Endothelial cell (in vitro differentiated cells): ENCODE measurements around the gene ITPK1. TPM values are rescaled to one million over a fixed set of nuclear protein-coding genes. Genes with fewer than 3 reads are reported as not detected.

ENCODE experiments used
- DNase-seq: peaks from one replicate; pipeline ENCODE4 v3.0.0; 2021; ENCODE audit warnings: low spot score
- H3K27ac Mint-ChIP-seq: one replicate; pipeline ENCODE4 v1.8.0; 2021; ENCODE audit warnings: mixed read lengths, inconsistent platforms; ENCODE audit not compliant: unreplicated experiment
- H3K27me3 Mint-ChIP-seq: one replicate; pipeline ENCODE4 v1.8.0; 2021; ENCODE audit warnings: mild to moderate bottlenecking, moderate library complexity, mixed read lengths, inconsistent platforms; ENCODE audit not compliant: unreplicated experiment
- H3K36me3 Mint-ChIP-seq: one replicate; pipeline ENCODE4 v1.8.0; 2021; ENCODE audit warnings: mild to moderate bottlenecking, low read depth, mixed read lengths, inconsistent platforms; ENCODE audit not compliant: unreplicated experiment
- H3K4me1 Mint-ChIP-seq: one replicate; pipeline ENCODE4 v1.8.0; 2021; ENCODE audit warnings: mild to moderate bottlenecking, mixed read lengths, inconsistent platforms; ENCODE audit not compliant: unreplicated experiment
- H3K4me3 Mint-ChIP-seq: one replicate; pipeline ENCODE4 v1.8.0; 2021; ENCODE audit warnings: mild to moderate bottlenecking, mixed read lengths, inconsistent platforms; ENCODE audit not compliant: unreplicated experiment
- H3K9me3 Mint-ChIP-seq: one replicate; pipeline ENCODE4 v1.8.0; 2021; ENCODE audit warnings: mixed read lengths, inconsistent platforms; ENCODE audit not compliant: unreplicated experiment
- total RNA-seq: library from RNA; stranded (reverse); fragmentation: NEBNext Ultra II Directional; extraction: Animal tissue kit (Norgen Biotek cat#: 25700); gene quantifications from one replicate; pipeline ENCODE4 v1.2.1, GENCODE V29; 2021; ENCODE audit not compliant: unreplicated experiment
- TF ChIP-seq, protein P1 (sequence below): fragments of 200-600 bp; sonication (generic); IDR thresholded peaks from one replicate; pipeline ENCODE4 v1.5.0; 2021; ENCODE audit warnings: antibody characterized with exemption; ENCODE audit not compliant: unreplicated experiment

ITPK1 gene
- total RNA-seq, 1 donor from 2014 or later: 39.2 TPM

DNA sequence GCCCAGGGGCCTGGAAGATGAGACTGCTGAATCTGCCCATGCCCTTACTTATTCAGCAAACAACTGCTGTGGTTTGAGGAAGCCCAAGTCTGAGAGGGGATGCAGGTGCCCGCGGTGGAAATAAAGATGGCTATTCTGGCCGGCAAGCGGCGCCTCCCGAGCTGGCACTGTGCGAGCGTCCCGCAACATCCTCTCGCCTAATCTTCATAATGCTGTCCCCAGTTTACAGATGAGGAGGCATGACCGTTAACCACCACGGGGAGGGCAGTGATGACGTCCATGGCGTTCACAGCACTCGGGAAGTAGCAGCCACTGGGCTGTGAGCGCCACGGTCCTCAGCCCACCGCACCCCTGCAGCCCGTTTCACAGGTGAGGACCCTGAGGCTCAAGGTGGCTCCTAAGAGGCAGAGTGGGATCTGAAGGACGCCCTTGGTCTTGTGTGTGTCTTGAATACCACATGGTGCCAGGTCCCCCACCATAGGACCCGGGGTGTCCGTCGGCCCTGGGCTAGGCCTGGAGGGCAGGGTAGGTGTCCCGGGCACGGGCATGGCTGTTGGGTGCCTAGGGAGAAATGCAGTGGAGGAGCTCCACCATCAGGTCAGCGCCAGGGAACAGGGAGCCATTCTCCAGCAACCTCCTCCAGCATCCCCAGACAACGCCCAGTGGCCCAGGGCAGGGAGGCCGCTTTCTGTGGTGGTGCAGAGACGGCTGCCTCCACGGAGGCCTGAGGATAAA is 172.6 kb downstream of the ITPK1 start:
- H3K4me1 Mint-ChIP-seq: peaks cover 2% of the 10 kb centered on the region
- no peaks in the 10 kb centered on the region for H3K9me3 Mint-ChIP-seq
- DNase-seq: no peak
- peaks cover 14% of the 10 kb centered on the region for H3K27me3 Mint-ChIP-seq
- TF ChIP-seq, protein P1, sequence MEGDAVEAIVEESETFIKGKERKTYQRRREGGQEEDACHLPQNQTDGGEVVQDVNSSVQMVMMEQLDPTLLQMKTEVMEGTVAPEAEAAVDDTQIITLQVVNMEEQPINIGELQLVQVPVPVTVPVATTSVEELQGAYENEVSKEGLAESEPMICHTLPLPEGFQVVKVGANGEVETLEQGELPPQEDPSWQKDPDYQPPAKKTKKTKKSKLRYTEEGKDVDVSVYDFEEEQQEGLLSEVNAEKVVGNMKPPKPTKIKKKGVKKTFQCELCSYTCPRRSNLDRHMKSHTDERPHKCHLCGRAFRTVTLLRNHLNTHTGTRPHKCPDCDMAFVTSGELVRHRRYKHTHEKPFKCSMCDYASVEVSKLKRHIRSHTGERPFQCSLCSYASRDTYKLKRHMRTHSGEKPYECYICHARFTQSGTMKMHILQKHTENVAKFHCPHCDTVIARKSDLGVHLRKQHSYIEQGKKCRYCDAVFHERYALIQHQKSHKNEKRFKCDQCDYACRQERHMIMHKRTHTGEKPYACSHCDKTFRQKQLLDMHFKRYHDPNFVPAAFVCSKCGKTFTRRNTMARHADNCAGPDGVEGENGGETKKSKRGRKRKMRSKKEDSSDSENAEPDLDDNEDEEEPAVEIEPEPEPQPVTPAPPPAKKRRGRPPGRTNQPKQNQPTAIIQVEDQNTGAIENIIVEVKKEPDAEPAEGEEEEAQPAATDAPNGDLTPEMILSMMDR: no peak
- peaks cover 11% of the 10 kb centered on the region for H3K36me3 Mint-ChIP-seq
- no peak overlapping the region for H3K4me3 Mint-ChIP-seq
- no peak overlapping the region for H3K27ac Mint-ChIP-seq

DNA sequence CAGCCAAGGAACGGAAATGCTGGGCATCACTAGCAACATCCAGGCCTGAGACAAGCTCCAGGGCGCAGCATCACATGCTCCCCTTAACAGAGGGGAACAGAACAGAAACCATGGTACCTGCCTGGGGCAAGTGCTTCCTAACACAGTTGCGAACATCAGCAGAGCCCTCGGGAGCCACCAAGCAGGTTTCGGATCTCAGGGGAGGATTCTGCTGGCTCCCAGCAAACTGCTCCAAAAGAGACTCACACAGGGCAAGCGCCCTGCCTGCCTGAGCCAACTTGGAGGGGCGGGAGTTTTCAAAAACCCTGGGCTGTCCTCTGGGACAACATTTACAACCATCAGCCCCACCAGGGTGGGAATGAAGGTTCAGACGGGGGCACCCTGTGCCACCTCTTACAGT is 173.1 kb downstream of the ITPK1 start:
- peaks cover 2% of the 10 kb centered on the region for H3K4me1 Mint-ChIP-seq
- DNase-seq: no peak
- TF ChIP-seq, protein P1: no peak
- peaks cover 11% of the 10 kb centered on the region for H3K36me3 Mint-ChIP-seq
- no peak overlapping the region for H3K4me3 Mint-ChIP-seq
- peaks cover 12% of the 10 kb centered on the region for H3K27me3 Mint-ChIP-seq
- H3K27ac Mint-ChIP-seq: no peak overlapping the region
- no peaks in the 10 kb centered on the region for H3K9me3 Mint-ChIP-seq

DNA sequence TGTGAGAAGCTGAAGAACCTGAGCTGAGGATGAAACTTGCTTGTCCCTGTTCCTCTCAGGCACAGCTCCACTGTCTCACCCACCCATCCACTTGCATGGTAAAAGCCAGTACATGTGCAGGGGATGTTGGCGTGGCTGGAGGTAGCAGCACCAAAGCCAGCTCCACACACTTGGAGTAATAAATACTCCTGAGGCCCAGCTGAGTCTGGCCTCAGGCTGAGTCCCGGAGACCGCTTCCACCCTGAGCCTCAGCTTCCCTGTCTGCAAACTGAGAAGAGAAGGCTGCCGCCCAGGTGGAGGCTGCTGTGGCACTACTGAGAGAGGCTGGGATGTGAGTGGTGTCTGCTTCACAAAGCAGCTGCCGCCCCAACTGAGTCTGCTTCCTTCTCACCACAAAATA is 173.6 kb downstream of the ITPK1 start:
- H3K4me3 Mint-ChIP-seq: no peak overlapping the region
- peaks cover 12% of the 10 kb centered on the region for H3K27me3 Mint-ChIP-seq
- peaks cover 11% of the 10 kb centered on the region for H3K36me3 Mint-ChIP-seq
- peaks cover 2% of the 10 kb centered on the region for H3K4me1 Mint-ChIP-seq
- no peak overlapping the region for H3K27ac Mint-ChIP-seq
- no peaks in the 10 kb centered on the region for H3K9me3 Mint-ChIP-seq
- TF ChIP-seq, protein P1: no peak
- DNase-seq: no peak

DNA sequence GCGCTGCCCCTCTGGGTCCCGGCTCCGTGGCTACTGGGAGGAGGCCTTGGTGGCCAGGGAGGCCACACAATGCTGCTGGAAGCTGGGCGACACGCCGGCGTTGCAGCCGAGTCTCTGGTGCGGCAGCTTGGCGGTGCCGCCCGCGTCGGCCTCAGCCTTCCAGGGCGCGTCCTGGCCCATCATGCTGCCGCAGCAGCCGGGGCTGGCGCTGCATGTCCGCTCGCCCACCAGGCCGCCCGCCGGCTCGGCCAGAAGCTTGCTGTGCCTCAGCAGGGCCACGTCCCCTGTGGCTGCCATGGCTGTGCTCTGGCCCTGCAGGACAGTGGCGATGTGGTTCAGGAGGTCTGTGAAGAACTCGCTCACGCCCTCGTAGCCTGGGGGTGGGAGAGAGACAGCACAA is 174.2 kb downstream of the ITPK1 start:
- H3K4me3 Mint-ChIP-seq: no peak overlapping the region
- TF ChIP-seq, protein P1: no peak
- no peak overlapping the region for H3K27ac Mint-ChIP-seq
- H3K9me3 Mint-ChIP-seq: no peaks in the 10 kb centered on the region
- peaks cover 2% of the 10 kb centered on the region for H3K4me1 Mint-ChIP-seq
- peaks cover 12% of the 10 kb centered on the region for H3K27me3 Mint-ChIP-seq
- no peak for DNase-seq
- H3K36me3 Mint-ChIP-seq: peaks cover 11% of the 10 kb centered on the region

DNA sequence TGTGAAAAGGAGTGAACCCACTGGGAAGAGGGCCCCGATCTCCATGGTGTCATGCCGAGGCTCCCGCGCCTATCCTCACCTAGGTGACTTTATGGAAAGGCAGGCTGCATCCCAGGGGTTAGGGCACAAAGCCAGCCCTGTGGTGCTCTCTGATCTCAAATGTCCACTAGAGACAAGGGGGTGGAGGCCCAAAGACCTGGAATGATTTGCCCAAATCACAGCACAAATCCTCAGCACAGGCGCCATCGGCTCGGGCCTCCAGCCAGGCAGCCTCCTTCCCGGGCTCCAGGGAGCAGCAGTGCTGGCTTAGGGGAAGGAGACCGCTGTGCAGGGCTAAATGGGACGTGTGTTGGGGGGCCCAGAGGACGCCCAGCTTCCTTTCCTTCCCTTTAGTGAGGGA is 175.2 kb downstream of the ITPK1 start:
- no peak overlapping the region for H3K4me3 Mint-ChIP-seq
- H3K9me3 Mint-ChIP-seq: no peaks in the 10 kb centered on the region
- peaks cover 2% of the 10 kb centered on the region for H3K4me1 Mint-ChIP-seq

More for the DNA sequence above, 175.2 kb downstream of the ITPK1 start:
- Mint-ChIP-seq H3K27ac (no peak overlapping the region), H3K36me3 (peaks cover 7% of the 10 kb centered on the region), H3K27me3 (peaks cover 15% of the 10 kb centered on the region)
- TF ChIP-seq, protein P1: no peak
- no peak for DNase-seq
